ENCODE measurements around the gene REV3L.
A peak's percentile ranks its signal among the peaks of the same experiment; 100 is the strongest.
"Not testable (repeated sequence)": the region's sequence is repeated elsewhere in the genome, so short reads cannot be mapped to it uniquely, and the experiment has no call there.

REV3L gene

DNA sequence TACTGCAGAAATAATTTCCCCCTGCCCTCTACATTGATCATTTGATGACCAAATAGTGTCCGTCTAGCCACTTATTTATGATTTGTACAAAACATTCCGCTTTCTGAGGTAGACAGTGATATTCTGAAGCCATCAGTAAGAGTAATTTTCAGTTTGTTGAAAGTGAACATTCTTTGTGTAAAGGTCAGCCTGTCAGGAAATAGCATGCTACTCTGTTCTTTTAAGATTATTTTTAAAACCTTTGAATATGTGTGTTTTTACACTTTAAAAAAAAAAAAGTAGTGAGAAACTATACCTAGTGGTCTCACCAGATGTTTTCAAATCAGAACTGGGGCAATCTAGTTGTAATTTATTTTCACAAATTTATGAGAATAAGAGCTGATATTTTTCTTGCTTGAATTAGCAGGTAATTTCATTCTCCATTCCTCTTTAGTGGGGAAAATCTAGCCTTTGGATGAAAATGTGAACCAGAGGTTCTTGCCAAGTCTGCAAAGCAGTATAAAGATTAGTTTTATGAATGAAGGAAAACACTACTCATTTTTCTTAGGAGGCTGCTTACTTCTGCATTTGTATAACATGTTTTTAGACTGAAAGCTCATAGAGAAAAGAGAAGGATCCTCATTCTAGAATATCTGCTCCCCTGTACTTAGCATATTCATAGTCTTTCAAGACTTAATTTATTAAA is 12.1 kb upstream of the REV3L start:
- DNase-seq: no peak

DNA sequence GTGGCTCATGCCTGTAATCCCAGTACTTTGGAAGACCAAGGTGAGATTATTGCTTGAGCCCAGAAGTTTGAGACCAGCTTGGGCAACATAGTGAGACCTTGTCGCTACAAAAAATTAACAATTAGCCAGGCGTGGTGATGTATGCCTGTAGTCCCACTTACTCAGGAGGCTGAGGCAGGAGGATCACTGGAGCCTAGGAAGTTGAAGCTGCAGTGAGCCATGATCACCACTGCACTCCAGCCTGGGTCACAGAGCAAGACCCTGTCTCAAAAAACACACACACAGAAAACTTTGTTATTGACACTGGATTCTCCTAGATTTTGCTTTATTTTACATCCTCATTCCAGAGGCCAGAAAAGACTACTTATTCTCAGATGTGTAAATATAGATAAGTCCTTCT is 9.5 kb upstream of the REV3L start:
- DNase-seq: no peak

GRCh38 chr6:111490067-111490466 is 7.0 kb upstream of the REV3L start:
- DNase-seq: no peak

- no peak for DNase-seq
These were observed 4.6 kb upstream of the REV3L start for GRCh38 chr6:111487661-111488060.

DNA sequence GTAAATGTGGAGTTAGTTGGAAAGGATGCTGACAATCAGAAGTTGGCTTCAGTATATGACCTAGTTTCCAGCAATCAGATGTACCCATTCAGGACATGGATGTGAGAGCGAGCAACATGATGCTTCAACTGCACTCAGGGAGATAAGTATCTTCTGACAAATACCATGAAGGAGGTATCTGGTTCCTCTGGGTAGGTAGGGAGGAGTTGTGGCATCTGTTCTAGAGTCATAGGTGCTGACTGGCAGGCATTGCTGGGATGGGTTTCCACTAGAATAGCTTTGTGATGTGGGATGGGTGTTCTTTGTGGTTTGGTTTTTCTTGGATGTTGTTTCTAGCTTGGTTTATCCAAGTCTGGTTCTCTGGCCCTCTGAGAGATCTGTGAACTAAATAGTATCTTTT is 3.9 kb upstream of the REV3L start:
- no peak for DNase-seq

- no peak for DNase-seq
These were observed 3.5 kb upstream of the REV3L start for GRCh38 chr6:111486475-111486874.

- no peak for DNase-seq
These were observed 2.3 kb upstream of the REV3L start for GRCh38 chr6:111485342-111485741.

GRCh38 chr6:111484633-111484930 is 1.6 kb upstream of the REV3L start:
- DNase-seq: peak; percentile 62 to 63

DNA sequence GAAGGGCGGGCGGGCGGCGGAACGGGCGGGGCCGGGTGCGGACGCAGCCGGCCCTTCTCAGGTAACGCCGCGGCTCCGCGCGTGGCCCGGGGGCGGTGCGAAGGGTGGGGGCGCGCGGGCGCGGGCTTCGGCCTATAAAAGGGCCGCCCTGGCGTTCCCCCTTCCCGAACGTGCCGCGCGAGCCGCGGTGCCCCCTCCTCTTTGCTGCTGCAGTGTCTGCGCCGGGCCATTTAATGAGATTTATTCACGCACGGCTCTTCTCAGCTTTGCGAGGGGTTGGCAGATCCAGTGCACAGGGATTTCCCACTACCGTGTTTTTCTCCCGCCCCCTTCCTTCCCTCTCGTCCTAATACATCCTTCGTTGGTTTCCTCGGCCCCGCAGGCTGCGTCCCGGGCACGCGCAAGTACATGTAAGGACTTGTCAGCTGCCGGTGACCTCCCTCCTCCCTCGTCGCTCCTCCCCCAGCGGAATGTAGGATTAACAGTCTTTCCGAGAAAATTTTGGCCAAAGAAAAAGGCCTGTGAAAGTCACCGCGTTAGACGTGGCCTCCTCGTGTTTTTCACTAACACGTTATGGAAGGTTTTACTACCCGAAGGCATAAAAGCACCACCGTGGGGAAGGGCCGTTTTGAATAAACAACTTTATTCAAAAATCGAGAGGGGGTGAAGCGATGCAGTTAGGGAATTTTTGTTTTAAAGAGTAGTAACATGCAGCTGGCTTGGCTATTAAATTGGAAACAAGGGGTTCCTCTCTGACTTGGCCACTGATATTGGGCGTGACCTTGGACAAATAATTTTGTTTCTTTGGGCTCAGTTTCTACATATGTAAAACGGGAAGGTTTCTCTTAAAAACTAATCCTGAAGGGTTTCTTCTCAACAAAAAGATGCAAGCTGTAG is 966 bp upstream of the REV3L start:
- peak; percentile 90 to 96 for DNase-seq

DNA sequence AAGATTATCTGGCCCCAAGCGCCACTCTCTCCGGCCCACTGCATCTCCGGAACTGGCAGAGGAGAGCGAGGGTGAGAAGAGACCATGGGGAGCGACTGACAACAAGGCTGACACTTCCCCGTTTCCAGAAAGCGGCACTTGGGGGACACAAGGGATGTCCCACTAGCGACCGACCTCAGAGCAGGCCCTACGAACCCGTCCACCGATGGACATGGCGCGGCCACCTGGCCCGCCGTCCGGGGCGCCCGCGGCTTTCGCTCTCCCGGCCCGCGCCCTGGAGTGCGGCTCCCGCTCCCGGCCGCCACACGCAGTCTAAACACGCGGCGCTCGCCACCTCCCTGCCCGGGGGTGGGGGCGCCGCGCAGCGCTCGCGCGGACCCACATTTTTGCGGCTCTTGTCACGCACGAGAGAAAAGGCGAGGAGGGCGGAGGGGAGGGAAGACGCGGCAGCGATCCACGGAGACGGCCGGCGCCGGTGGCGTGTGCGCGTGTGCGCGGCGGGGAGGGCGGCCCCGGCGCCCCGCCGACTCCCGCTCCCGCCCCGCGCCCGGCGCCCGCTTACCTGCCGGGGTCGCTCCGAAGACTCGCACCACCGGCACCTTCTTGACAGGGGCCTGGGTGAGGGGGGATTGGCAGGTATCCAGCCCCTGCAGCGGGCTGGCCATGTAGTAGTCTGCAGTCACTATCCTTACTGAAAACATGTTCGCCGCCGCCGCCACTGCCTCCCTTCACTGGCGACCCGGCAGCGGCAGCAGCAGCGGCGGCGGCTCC is 645 bp downstream of the REV3L start:
- DNase-seq: peak; percentile 43 to 91

- peak in 1 of 2 experiments; percentile 63 for DNase-seq
These were observed 1.2 kb downstream of the REV3L start for GRCh38 chr6:111481836-111482187.

DNA sequence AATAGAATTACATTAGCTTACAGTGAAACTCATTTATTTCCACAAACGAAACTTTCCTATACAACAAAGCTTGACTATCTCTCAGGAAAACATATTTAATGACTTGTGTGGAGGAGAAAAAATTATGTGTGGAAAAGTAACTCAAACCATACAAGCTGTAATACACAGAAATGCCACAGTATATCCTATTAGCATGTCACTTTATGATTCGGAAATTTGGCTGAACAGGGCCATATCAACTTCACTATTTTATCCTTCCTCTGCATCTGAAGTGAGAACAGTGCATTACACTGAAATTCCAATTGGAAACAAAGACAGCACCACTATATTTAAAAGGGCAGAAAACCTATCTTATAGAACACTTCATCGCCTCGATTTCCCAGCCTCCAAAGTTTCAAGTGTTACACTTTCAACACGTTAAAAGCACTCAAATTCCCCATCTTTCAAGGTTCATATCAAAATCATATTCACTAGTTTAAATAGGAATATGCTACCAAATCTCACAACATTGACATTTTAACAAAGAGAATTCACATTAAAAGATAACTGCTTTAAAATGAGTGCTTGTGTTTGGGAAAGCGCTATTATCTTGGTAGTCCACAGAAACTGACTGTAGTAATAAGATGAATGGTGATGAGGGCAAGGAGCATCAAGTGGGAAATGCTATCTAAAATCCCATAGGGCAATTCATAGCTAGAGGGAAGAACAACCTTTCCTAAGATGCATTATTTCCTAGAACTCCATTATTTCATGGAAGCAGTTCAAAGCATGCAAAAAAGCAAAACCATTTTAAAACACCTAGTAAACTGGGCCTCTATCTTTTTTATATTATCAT is 1.8 kb downstream of the REV3L start:
- DNase-seq: peak; percentile 21 to 39

DNA sequence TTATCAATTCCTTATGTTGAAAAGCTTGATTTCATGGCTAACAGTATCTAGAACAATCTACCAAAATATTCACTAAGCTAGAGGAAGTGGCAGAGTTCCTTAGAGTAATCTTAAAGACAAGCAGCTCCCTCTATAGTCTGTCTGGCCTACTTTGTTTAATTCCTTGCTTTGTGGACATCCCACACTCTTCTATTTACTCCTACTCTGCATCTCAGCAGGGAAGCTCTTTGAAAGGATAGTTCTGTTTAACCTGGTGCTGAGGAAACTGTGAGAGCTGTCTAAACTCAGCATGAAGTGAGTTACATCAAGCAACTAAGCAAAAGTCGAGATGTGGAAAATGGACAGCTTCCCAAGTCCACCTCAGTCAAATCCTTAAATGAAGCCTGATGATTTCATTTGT is 4.3 kb downstream of the REV3L start:
- DNase-seq: peak; percentile 35 to 40

- no peak for DNase-seq
These were observed 4.9 kb downstream of the REV3L start for GRCh38 chr6:111478064-111478476.

- peak; percentile 49 to 60 for DNase-seq
These were observed 5.5 kb downstream of the REV3L start for GRCh38 chr6:111477481-111477938.

DNA sequence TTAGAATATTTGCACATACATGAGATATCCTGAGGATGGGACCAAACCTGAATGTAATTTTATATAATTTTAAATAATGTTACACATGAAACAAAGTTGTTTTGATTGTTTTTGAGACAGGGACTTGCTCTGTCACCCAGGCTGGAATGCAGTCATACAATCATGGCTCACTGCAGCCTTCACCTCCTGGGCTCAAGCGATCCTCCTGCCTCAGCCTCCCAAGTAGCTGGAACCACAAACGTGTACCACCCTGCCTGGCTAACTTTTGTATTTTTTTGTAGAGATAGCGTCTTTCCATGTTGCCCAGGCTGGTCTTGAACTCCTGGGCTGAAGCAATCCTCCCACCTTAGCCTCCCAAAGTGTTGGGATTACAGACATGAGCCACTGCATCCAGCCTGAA is 7.0 kb downstream of the REV3L start:
- not testable (repeated sequence) for DNase-seq

DNA sequence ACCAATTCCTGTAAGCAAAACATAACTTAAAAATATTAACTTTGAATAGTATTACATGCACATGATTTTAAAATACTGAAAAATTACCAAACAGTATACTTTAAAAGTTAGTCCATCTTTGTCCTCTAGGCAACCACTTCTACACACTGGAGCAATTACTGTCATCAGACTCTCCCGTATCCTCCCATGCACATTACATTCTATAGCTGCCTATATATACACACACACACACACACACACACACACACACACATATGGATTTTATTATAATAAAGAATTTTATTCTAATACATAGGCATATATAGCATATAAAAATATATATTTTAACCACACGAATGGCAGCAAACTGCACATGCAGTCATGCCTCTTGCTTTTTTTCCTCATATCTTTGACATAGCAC is 8.2 kb downstream of the REV3L start:
- DNase-seq: no peak

DNA sequence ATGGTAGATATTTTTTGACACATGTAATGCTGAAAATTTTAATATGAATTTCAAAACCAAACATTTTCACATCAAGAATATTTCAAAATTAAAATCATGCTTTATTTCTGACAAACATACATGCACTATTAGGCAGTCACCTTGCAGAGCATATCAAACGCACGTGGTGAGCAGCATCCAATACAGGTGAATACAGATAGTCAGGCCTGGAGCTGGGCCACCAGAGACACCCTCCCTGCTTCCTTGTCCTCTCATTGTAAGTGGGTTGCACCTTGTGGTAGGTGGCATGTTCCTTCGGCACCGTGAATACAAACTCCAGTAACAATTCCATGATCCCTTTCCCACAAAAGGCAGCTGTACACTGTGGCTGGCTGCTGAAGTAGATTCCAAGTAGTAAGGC is 8.9 kb downstream of the REV3L start:
- DNase-seq: no peak

DNA sequence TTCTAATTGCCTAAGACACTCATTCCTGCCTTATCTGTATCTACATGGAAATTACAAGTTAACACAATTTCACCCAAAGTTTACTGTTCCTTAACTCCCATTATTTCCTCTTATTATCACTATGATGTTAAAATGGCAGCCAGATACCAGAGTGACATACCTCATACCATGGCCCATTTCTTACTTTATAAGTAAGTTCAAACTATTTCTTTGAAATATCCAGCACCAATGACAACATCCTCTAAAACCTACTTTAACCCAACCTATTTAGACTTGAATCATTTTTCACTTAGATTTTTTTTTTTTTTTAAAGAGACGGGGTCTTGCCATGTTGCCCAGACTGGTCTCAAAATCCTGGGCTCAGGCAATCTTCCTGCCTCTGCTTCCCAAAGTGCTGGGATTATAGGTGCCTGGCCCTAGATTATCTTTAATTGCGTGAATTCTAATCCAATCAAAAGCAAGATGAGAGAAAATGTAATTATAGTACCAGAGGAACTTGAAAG is 10.0 kb downstream of the REV3L start:
- no peak for DNase-seq

DNA sequence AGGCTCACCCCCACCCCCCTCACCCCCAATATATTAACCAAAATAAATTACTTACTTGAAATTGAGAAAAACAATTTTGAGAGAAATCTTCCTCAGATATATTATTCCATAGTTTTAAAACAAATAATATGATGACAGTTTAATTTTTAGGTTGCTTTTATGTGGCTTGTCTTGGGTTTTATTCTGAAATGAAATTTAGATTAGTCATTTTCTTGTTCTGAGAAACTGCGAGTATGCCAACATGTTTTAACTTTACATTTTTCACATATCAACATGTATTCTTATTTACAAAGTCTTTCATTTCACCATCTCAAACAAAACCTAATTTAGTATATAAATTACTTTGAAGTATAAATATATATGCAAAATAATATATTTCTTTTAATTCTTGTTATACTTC is 11.1 kb downstream of the REV3L start:
- DNase-seq: no peak

DNA sequence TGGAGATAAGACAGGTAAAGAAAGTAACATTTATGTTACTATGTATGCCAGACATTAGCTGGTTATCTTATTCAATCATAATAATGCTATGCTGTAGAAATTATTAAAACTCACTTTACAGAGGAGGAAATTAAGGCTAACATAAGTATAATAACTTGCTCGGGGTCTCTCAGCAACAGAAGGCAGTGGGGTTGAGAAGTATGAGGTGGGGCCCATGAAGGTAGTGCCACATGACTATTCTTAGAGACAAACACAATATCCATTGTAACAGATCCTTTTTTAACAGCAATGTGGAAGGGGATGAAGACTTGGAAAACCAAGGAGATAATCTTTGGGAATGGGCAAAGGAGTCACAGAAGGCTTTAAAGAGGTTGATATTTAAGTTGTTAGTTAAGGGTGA is 11.5 kb downstream of the REV3L start:
- DNase-seq: no peak

GRCh38 chr6:111470991-111471390 is 12.0 kb downstream of the REV3L start:
- DNase-seq: no peak

GRCh38 chr6:111469543-111469942 is 13.5 kb downstream of the REV3L start:
- no peak for DNase-seq

All from NCI-H526 (cell line).